HEK293 (cell line): Measurements from ENCODE around the gene RPL31.

Experiments
- CTCF ChIA-PET: fragments of 350-600 bp; formaldehyde crosslinking; extraction: SDS; loops from one replicate; lab custom pipeline; 2021; ENCODE audit warnings: antibody characterized with exemption; lab: Yijun Ruan, JAX
- POLR2A ChIA-PET: fragments of 300-600 bp; formaldehyde crosslinking; extraction: SDS; loops from one replicate; lab custom pipeline; 2020; ENCODE audit warnings: antibody characterized with exemption, inconsistent platforms; lab: Yijun Ruan, JAX
- H3K27ac ChIP-seq: fragments of 200-500 bp; sonication (Bioruptor generic); 2 replicates; pipeline ENCODE4 v1.5.1; 2014; ENCODE audit warnings: low read depth, low read length, control low read depth, inconsistent platforms; ENCODE audit errors: extremely low read depth
- H3K36me3 ChIP-seq, 2 experiments: fragments of 200-500 bp in 1 of 2; sonication (Bioruptor generic) in 1 of 2; 1 replicate in 1 of 2; 2 replicates in 1 of 2; pipeline ENCODE4 v1.5.1; 2014 to 2017; ENCODE audit warnings: inconsistent platforms in 2 of 2, low read length in 2 of 2; ENCODE audit not compliant: control insufficient read depth in 2 of 2, insufficient read depth in 1 of 2
- H3K4me1 ChIP-seq: fragments of 200-500 bp; sonication (Bioruptor generic); 2 replicates; pipeline ENCODE4 v1.5.1; 2014; ENCODE audit warnings: mild to moderate bottlenecking, low read length, inconsistent platforms; ENCODE audit not compliant: control insufficient read depth, insufficient read depth
- H3K4me3 ChIP-seq: 2 replicates; pipeline ENCODE4 v1.5.1; 2011; ENCODE audit warnings: low read depth, mild to moderate bottlenecking, control low read depth, low read length, moderate library complexity
- H3K9me3 ChIP-seq: fragments of 200-500 bp; sonication (Bioruptor generic); 2 replicates; pipeline ENCODE4 v1.5.1; 2014; ENCODE audit warnings: low read depth, low read length, inconsistent platforms; ENCODE audit not compliant: control insufficient read depth, insufficient read depth
- GFI1B ChIP-seq: fragments of 450-650 bp; formaldehyde crosslinking; IDR thresholded peaks from 2 replicates; pipeline ENCODE4 v1.5.1; 2016; ENCODE audit warnings: missing biosample characterization, missing genetic modification characterization
- GLIS1 ChIP-seq: fragments of 450-650 bp; formaldehyde crosslinking; IDR thresholded peaks from 2 replicates; pipeline ENCODE4 v1.5.1; 2016; ENCODE audit warnings: missing biosample characterization, missing genetic modification characterization
- SCRT1 ChIP-seq: fragments of 450-650 bp; formaldehyde crosslinking; IDR thresholded peaks from 2 replicates; pipeline ENCODE4 v1.5.1; 2016; ENCODE audit warnings: missing biosample characterization, missing genetic modification characterization, borderline replicate concordance
- WT1 ChIP-seq: fragments of 450-650 bp; formaldehyde crosslinking; IDR thresholded peaks from 2 replicates; pipeline ENCODE4 v1.5.1; 2016; ENCODE audit warnings: missing biosample characterization, missing genetic modification characterization
- YY1 ChIP-seq: fragments of 450-650 bp; formaldehyde crosslinking; IDR thresholded peaks from 2 replicates; pipeline ENCODE4 v1.5.1; 2018; ENCODE audit warnings: missing biosample characterization, missing genetic modification characterization
- ZIC2 ChIP-seq: fragments of 450-650 bp; formaldehyde crosslinking; IDR thresholded peaks from 2 replicates; pipeline ENCODE4 v1.5.1; 2016; ENCODE audit warnings: missing biosample characterization, missing genetic modification characterization
- ZNF19 ChIP-seq: fragments of 450-650 bp; formaldehyde crosslinking; IDR thresholded peaks from 2 replicates; pipeline ENCODE4; 2016; ENCODE audit warnings: missing biosample characterization, missing genetic modification characterization, low read depth
- ZNF223 ChIP-seq: fragments of 450-650 bp; formaldehyde crosslinking; IDR thresholded peaks from 2 replicates; pipeline ENCODE4 v1.5.1; 2016; ENCODE audit warnings: missing biosample characterization, missing genetic modification characterization
- ZNF394 ChIP-seq: fragments of 450-650 bp; formaldehyde crosslinking; IDR thresholded peaks from 2 replicates; pipeline ENCODE4 v1.5.1; 2016; ENCODE audit warnings: missing biosample characterization, missing genetic modification characterization, mild to moderate bottlenecking, moderate library complexity, borderline replicate concordance
- ZNF513 ChIP-seq: fragments of 450-650 bp; IDR thresholded peaks from 2 replicates; pipeline ENCODE4 v1.5.1; 2018; ENCODE audit warnings: missing biosample characterization, missing genetic modification characterization
- ZNF548 ChIP-seq: fragments of 450-650 bp; formaldehyde crosslinking; IDR thresholded peaks from 2 replicates; pipeline ENCODE4 v1.5.1; 2016; ENCODE audit warnings: missing biosample characterization, missing genetic modification characterization
- ZNF558 ChIP-seq: fragments of 450-650 bp; formaldehyde crosslinking; IDR thresholded peaks from 2 replicates; pipeline ENCODE4 v1.5.1; 2016; ENCODE audit warnings: missing biosample characterization, missing genetic modification characterization
- ZNF585B ChIP-seq: fragments of 450-650 bp; formaldehyde crosslinking; IDR thresholded peaks from 2 replicates; pipeline ENCODE4 v1.5.1; 2016; ENCODE audit warnings: missing biosample characterization, missing genetic modification characterization
- ZNF660 ChIP-seq: fragments of 450-650 bp; IDR thresholded peaks from 2 replicates; pipeline ENCODE4 v1.5.1; 2018; ENCODE audit warnings: missing biosample characterization, mild to moderate bottlenecking, missing genetic modification characterization
- ZNF664 ChIP-seq: fragments of 450-650 bp; formaldehyde crosslinking; IDR thresholded peaks from 2 replicates; pipeline ENCODE4 v1.5.1; 2016; ENCODE audit warnings: missing biosample characterization, missing genetic modification characterization
- ZNF701 ChIP-seq: fragments of 450-650 bp; formaldehyde crosslinking; IDR thresholded peaks from 2 replicates; pipeline ENCODE4 v1.5.1; 2016; ENCODE audit warnings: missing biosample characterization, missing genetic modification characterization
- ZNF777 ChIP-seq: fragments of 450-650 bp; formaldehyde crosslinking; IDR thresholded peaks from 2 replicates; pipeline ENCODE4 v1.5.1; 2017; ENCODE audit warnings: missing biosample characterization, missing genetic modification characterization, borderline replicate concordance
- ZSCAN4 ChIP-seq: fragments of 450-650 bp; formaldehyde crosslinking; IDR thresholded peaks from 2 replicates; pipeline ENCODE4 v1.5.1; 2017; ENCODE audit warnings: missing biosample characterization, missing genetic modification characterization
- TF ChIP-seq, protein P1 (sequence below): fragments of 450-650 bp; formaldehyde crosslinking; IDR thresholded peaks from 2 replicates; pipeline ENCODE4 v1.5.1; 2016; ENCODE audit warnings: missing biosample characterization, missing genetic modification characterization

RPL31 gene

GRCh38 chr2:100965596-100965995 lies 36.5 kb upstream of the RPL31 start:
- Histone ChIP-seq H3K36me3 (peaks cover 0 to 11% of the 10 kb centered on the region in 2 experiments; a peak in 2 of 3 replicates), H3K4me3 (no peak overlapping the region), H3K9me3 (no peaks in the 10 kb centered on the region), H3K27ac (no peak overlapping the region), H3K4me1 (no peaks in the 10 kb centered on the region)
- no peak for TF ChIP-seq ZNF777
- POLR2A ChIA-PET: no interaction called here
- CTCF ChIA-PET: interaction anchor here (0.6 to 1.1 kb wide), 3 partner anchors 16 to 230 kb away, joined by 3 to 5 read pairs (median 4); no protein-coding TSS in a partner anchor

DNA sequence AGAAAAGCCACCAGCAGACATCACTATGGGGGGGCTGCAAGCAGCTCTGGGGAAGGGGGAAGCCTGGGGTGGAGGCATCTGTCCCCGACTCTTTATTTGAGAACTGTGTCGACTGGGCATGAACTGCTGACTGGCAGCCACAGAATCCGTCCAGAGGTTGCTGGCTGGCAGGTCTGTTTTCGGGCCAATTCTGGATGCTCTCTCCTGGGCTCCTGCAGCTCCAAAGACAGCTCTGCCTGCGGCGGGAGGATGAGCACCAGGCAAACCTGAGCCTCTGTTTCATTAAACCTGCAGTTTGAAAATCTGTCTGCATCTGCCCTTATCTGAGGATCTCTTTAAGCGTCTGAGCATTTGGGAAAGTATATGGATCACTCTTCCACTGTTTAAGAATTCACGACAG lies 34.4 kb upstream of the RPL31 start:
- TF ChIP-seq ZSCAN4 (tag by site-specific recombination): no peak
- no peak for TF ChIP-seq ZNF513
- TF ChIP-seq ZNF664 (tag by site-specific recombination): no peak
- TF ChIP-seq WT1 (tag by site-specific recombination): no peak
- TF ChIP-seq ZIC2 (tag by site-specific recombination): no peak
- no peak for TF ChIP-seq YY1 (tag by site-specific recombination)
- TF ChIP-seq ZNF19 (tag by site-specific recombination): no peak
- TF ChIP-seq ZNF585B (tag by site-specific recombination): no peak
- no peak for TF ChIP-seq ZNF223 (tag by site-specific recombination)
- no peak for TF ChIP-seq ZNF558 (tag by site-specific recombination)
- TF ChIP-seq GLIS1 (tag by site-specific recombination): no peak
- TF ChIP-seq, protein P1, sequence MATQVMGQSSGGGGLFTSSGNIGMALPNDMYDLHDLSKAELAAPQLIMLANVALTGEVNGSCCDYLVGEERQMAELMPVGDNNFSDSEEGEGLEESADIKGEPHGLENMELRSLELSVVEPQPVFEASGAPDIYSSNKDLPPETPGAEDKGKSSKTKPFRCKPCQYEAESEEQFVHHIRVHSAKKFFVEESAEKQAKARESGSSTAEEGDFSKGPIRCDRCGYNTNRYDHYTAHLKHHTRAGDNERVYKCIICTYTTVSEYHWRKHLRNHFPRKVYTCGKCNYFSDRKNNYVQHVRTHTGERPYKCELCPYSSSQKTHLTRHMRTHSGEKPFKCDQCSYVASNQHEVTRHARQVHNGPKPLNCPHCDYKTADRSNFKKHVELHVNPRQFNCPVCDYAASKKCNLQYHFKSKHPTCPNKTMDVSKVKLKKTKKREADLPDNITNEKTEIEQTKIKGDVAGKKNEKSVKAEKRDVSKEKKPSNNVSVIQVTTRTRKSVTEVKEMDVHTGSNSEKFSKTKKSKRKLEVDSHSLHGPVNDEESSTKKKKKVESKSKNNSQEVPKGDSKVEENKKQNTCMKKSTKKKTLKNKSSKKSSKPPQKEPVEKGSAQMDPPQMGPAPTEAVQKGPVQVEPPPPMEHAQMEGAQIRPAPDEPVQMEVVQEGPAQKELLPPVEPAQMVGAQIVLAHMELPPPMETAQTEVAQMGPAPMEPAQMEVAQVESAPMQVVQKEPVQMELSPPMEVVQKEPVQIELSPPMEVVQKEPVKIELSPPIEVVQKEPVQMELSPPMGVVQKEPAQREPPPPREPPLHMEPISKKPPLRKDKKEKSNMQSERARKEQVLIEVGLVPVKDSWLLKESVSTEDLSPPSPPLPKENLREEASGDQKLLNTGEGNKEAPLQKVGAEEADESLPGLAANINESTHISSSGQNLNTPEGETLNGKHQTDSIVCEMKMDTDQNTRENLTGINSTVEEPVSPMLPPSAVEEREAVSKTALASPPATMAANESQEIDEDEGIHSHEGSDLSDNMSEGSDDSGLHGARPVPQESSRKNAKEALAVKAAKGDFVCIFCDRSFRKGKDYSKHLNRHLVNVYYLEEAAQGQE (tag by site-specific recombination): no peak
- no peak for TF ChIP-seq ZNF548
- no peak for TF ChIP-seq ZNF701 (tag by site-specific recombination)
- TF ChIP-seq ZNF660 (tag by site-specific recombination): no peak
- TF ChIP-seq ZNF394 (tag by site-specific recombination): no peak
- no peak for TF ChIP-seq GFI1B
- TF ChIP-seq SCRT1 (tag by site-specific recombination): no peak
- Histone ChIP-seq H3K4me1 (no peaks in the 10 kb centered on the region), H3K36me3 (peaks cover 0 to 19% of the 10 kb centered on the region in 2 experiments; a peak in 2 of 3 replicates), H3K4me3 (no peak overlapping the region), H3K27ac (no peak overlapping the region), H3K9me3 (no peaks in the 10 kb centered on the region)
- POLR2A ChIA-PET: no interaction called here
- CTCF ChIA-PET: no interaction called here
